ENCODE data around the gene CAPN2.
A peak's percentile ranks its signal among the peaks of the same experiment; 100 is the strongest.

CAPN2 gene

GRCh38 chr1:223712194-223712849 is at the start of gene CAPN2:
CAPN2 (plus strand) TSS chr1:223712539; CDS start chr1:223712641, 102 bp downstream.
- peaks cover 4 to 5% of the 10 kb centered on the region in 2 donors for H3K36me3 ChIP-seq (ENCODE audit: control insufficient read depth in 2 of 2, insufficient read depth in 2 of 2, low read length in 2 of 2)
- no peaks in the 10 kb centered on the region for H3K27me3 ChIP-seq (ENCODE audit: control insufficient read depth in 2 of 2, insufficient read depth in 2 of 2, low read length in 2 of 2)
- no peaks in the 10 kb centered on the region for H3K9me3 ChIP-seq (ENCODE audit: control insufficient read depth in 2 of 2, low read length in 2 of 2)
- H3K27ac ChIP-seq (ENCODE audit: low read depth in 2 of 2, low read length in 2 of 2), result peak within 1 kb of the TSS; percentile 98 to 99
- peak within 1 kb of the TSS; percentile 92 to 99 for H3K9ac ChIP-seq (ENCODE audit: low read depth in 1 of 2, low read length in 2 of 2)
- H3K4me1 ChIP-seq (ENCODE audit: control insufficient read depth in 2 of 2, insufficient read depth in 2 of 2, low read length in 2 of 2), result peaks cover 57 to 60% of the 10 kb centered on the region in 2 donors
- H3K4me3 ChIP-seq (ENCODE audit: low read length in 2 of 2), result peak within 1 kb of the TSS; percentile 81 to 94

GRCh38 chr1:223662943-223663342 is 49.4 kb upstream of the CAPN2 start:
- Histone ChIP-seq H3K27me3 (ENCODE audit: control insufficient read depth in 2 of 2, insufficient read depth in 2 of 2, low read length in 2 of 2) (no peaks in the 10 kb centered on the region), H3K9ac (ENCODE audit: low read depth in 1 of 2, low read length in 2 of 2) (no peak overlapping the region), H3K27ac (ENCODE audit: low read depth in 2 of 2, low read length in 2 of 2) (no peak overlapping the region), H3K4me1 (ENCODE audit: control insufficient read depth in 2 of 2, insufficient read depth in 2 of 2, low read length in 2 of 2) (peaks cover 10 to 33% of the 10 kb centered on the region in 2 donors), H3K36me3 (ENCODE audit: control insufficient read depth in 2 of 2, insufficient read depth in 2 of 2, low read length in 2 of 2) (no peaks in the 10 kb centered on the region), H3K9me3 (ENCODE audit: control insufficient read depth in 2 of 2, low read length in 2 of 2) (no peaks in the 10 kb centered on the region), H3K4me3 (ENCODE audit: low read length in 2 of 2) (peak overlapping the region in 1 of 2 donors; percentile 26)

- Histone ChIP-seq H3K9me3 (ENCODE audit: control insufficient read depth in 2 of 2, low read length in 2 of 2) (no peaks in the 10 kb centered on the region), H3K36me3 (ENCODE audit: control insufficient read depth in 2 of 2, insufficient read depth in 2 of 2, low read length in 2 of 2) (no peaks in the 10 kb centered on the region), H3K9ac (ENCODE audit: low read depth in 1 of 2, low read length in 2 of 2) (no peak overlapping the region), H3K4me3 (ENCODE audit: low read length in 2 of 2) (peak overlapping the region in 1 of 2 donors; percentile 38), H3K27me3 (ENCODE audit: control insufficient read depth in 2 of 2, insufficient read depth in 2 of 2, low read length in 2 of 2) (no peaks in the 10 kb centered on the region), H3K27ac (ENCODE audit: low read depth in 2 of 2, low read length in 2 of 2) (no peak overlapping the region), H3K4me1 (ENCODE audit: control insufficient read depth in 2 of 2, insufficient read depth in 2 of 2, low read length in 2 of 2) (peaks cover 13 to 34% of the 10 kb centered on the region in 2 donors)
Measured at GRCh38 chr1:223664106-223664505, 48.2 kb upstream of the CAPN2 start.

- H3K4me1 ChIP-seq (ENCODE audit: control insufficient read depth in 2 of 2, insufficient read depth in 2 of 2, low read length in 2 of 2), result peaks cover 13 to 34% of the 10 kb centered on the region in 2 donors
- H3K9me3 ChIP-seq (ENCODE audit: control insufficient read depth in 2 of 2, low read length in 2 of 2), result no peaks in the 10 kb centered on the region
- no peaks in the 10 kb centered on the region for H3K27me3 ChIP-seq (ENCODE audit: control insufficient read depth in 2 of 2, insufficient read depth in 2 of 2, low read length in 2 of 2)
- peak within 1 kb of the TSS in 1 of 2 donors; percentile 3 for H3K9ac ChIP-seq (ENCODE audit: low read depth in 1 of 2, low read length in 2 of 2)
- peak within 1 kb of the TSS; percentile 56 to 64 for H3K4me3 ChIP-seq (ENCODE audit: low read length in 2 of 2)
- no peaks in the 10 kb centered on the region for H3K36me3 ChIP-seq (ENCODE audit: control insufficient read depth in 2 of 2, insufficient read depth in 2 of 2, low read length in 2 of 2)
- peak within 1 kb of the TSS; percentile 67 to 78 for H3K27ac ChIP-seq (ENCODE audit: low read depth in 2 of 2, low read length in 2 of 2)
Measured at GRCh38 chr1:223665592-223666312, 46.6 kb upstream of the CAPN2 start, which contains the start of gene CAPN8. CAPN8 (minus strand) TSS chr1:223665701; CDS start chr1:223665646, 55 bp downstream.

- H3K9ac ChIP-seq (ENCODE audit: low read depth in 1 of 2, low read length in 2 of 2), result no peak overlapping the region
- no peak overlapping the region for H3K27ac ChIP-seq (ENCODE audit: low read depth in 2 of 2, low read length in 2 of 2)
- H3K36me3 ChIP-seq (ENCODE audit: control insufficient read depth in 2 of 2, insufficient read depth in 2 of 2, low read length in 2 of 2), result no peaks in the 10 kb centered on the region
- no peaks in the 10 kb centered on the region for H3K27me3 ChIP-seq (ENCODE audit: control insufficient read depth in 2 of 2, insufficient read depth in 2 of 2, low read length in 2 of 2)
- no peaks in the 10 kb centered on the region for H3K9me3 ChIP-seq (ENCODE audit: control insufficient read depth in 2 of 2, low read length in 2 of 2)
- H3K4me1 ChIP-seq (ENCODE audit: control insufficient read depth in 2 of 2, insufficient read depth in 2 of 2, low read length in 2 of 2), result peaks cover 13 to 34% of the 10 kb centered on the region in 2 donors
- H3K4me3 ChIP-seq (ENCODE audit: low read length in 2 of 2), result no peak overlapping the region
Measured at GRCh38 chr1:223667484-223668182, 44.7 kb upstream of the CAPN2 start.

- Histone ChIP-seq H3K27ac (ENCODE audit: low read depth in 2 of 2, low read length in 2 of 2) (no peak overlapping the region), H3K9me3 (ENCODE audit: control insufficient read depth in 2 of 2, low read length in 2 of 2) (no peaks in the 10 kb centered on the region), H3K36me3 (ENCODE audit: control insufficient read depth in 2 of 2, insufficient read depth in 2 of 2, low read length in 2 of 2) (no peaks in the 10 kb centered on the region), H3K9ac (ENCODE audit: low read depth in 1 of 2, low read length in 2 of 2) (no peak overlapping the region), H3K4me3 (ENCODE audit: low read length in 2 of 2) (no peak overlapping the region), H3K27me3 (ENCODE audit: control insufficient read depth in 2 of 2, insufficient read depth in 2 of 2, low read length in 2 of 2) (no peaks in the 10 kb centered on the region), H3K4me1 (ENCODE audit: control insufficient read depth in 2 of 2, insufficient read depth in 2 of 2, low read length in 2 of 2) (peaks cover 8 to 26% of the 10 kb centered on the region in 2 donors)
Measured at GRCh38 chr1:223669003-223669795, 43.1 kb upstream of the CAPN2 start.

- Histone ChIP-seq H3K4me3 (ENCODE audit: low read length in 2 of 2) (no peak overlapping the region), H3K27ac (ENCODE audit: low read depth in 2 of 2, low read length in 2 of 2) (no peak overlapping the region), H3K9me3 (ENCODE audit: control insufficient read depth in 2 of 2, low read length in 2 of 2) (no peaks in the 10 kb centered on the region), H3K4me1 (ENCODE audit: control insufficient read depth in 2 of 2, insufficient read depth in 2 of 2, low read length in 2 of 2) (peaks cover 8 to 15% of the 10 kb centered on the region in 2 donors), H3K36me3 (ENCODE audit: control insufficient read depth in 2 of 2, insufficient read depth in 2 of 2, low read length in 2 of 2) (no peaks in the 10 kb centered on the region), H3K27me3 (ENCODE audit: control insufficient read depth in 2 of 2, insufficient read depth in 2 of 2, low read length in 2 of 2) (no peaks in the 10 kb centered on the region), H3K9ac (ENCODE audit: low read depth in 1 of 2, low read length in 2 of 2) (no peak overlapping the region)
Measured at GRCh38 chr1:223670458-223671159, 41.7 kb upstream of the CAPN2 start.

- H3K9ac ChIP-seq (ENCODE audit: low read depth in 1 of 2, low read length in 2 of 2), result no peak overlapping the region
- no peak overlapping the region for H3K27ac ChIP-seq (ENCODE audit: low read depth in 2 of 2, low read length in 2 of 2)
- no peaks in the 10 kb centered on the region for H3K27me3 ChIP-seq (ENCODE audit: control insufficient read depth in 2 of 2, insufficient read depth in 2 of 2, low read length in 2 of 2)
- no peaks in the 10 kb centered on the region for H3K9me3 ChIP-seq (ENCODE audit: control insufficient read depth in 2 of 2, low read length in 2 of 2)
- no peaks in the 10 kb centered on the region for H3K36me3 ChIP-seq (ENCODE audit: control insufficient read depth in 2 of 2, insufficient read depth in 2 of 2, low read length in 2 of 2)
- no peak overlapping the region for H3K4me3 ChIP-seq (ENCODE audit: low read length in 2 of 2)
- H3K4me1 ChIP-seq (ENCODE audit: control insufficient read depth in 2 of 2, insufficient read depth in 2 of 2, low read length in 2 of 2), result no peaks in the 10 kb centered on the region
Measured at GRCh38 chr1:223674119-223674890, 38.0 kb upstream of the CAPN2 start.

GRCh38 chr1:223678841-223679240 is 33.5 kb upstream of the CAPN2 start:
- Histone ChIP-seq H3K27me3 (ENCODE audit: control insufficient read depth in 2 of 2, insufficient read depth in 2 of 2, low read length in 2 of 2) (peaks cover 0 to 3% of the 10 kb centered on the region in 2 donors), H3K36me3 (ENCODE audit: control insufficient read depth in 2 of 2, insufficient read depth in 2 of 2, low read length in 2 of 2) (no peaks in the 10 kb centered on the region), H3K9ac (ENCODE audit: low read depth in 1 of 2, low read length in 2 of 2) (no peak overlapping the region), H3K4me1 (ENCODE audit: control insufficient read depth in 2 of 2, insufficient read depth in 2 of 2, low read length in 2 of 2) (no peaks in the 10 kb centered on the region), H3K9me3 (ENCODE audit: control insufficient read depth in 2 of 2, low read length in 2 of 2) (no peaks in the 10 kb centered on the region), H3K27ac (ENCODE audit: low read depth in 2 of 2, low read length in 2 of 2) (no peak overlapping the region), H3K4me3 (ENCODE audit: low read length in 2 of 2) (no peak overlapping the region)

All from mucosa of rectum (tissue), 2 donors.